GM21576 (cell line): Measurements from ENCODE around the gene SASH1.
"Not testable (repeated sequence)": the region's sequence is repeated elsewhere in the genome, so short reads cannot be mapped to it uniquely, and the experiment has no call there.

Experiments used
- ATAC-seq: cut with Tn5 transposase; IDR thresholded peaks from one replicate; pipeline ENCODE4 v1.9.1; 2021; ENCODE audit warnings: mild to moderate bottlenecking, moderate library complexity; ENCODE audit not compliant: unreplicated experiment

Gene SASH1

GRCh38 chr6:148364056-148364824 is 21.6 kb downstream of the SASH1 start:
- no peak for ATAC-seq

- no peak for ATAC-seq
Observed at GRCh38 chr6:148365041-148365440, 22.4 kb downstream of the SASH1 start.

GRCh38 chr6:148367411-148368024 is 24.9 kb downstream of the SASH1 start:
- ATAC-seq: no peak

- ATAC-seq: no peak
Observed at GRCh38 chr6:148370176-148370575, 27.5 kb downstream of the SASH1 start.

GRCh38 chr6:148374040-148374774 is 31.6 kb downstream of the SASH1 start:
- no peak for ATAC-seq

GRCh38 chr6:148375401-148375800 is 32.8 kb downstream of the SASH1 start:
- no peak for ATAC-seq

- no peak for ATAC-seq
Observed at GRCh38 chr6:148379481-148379880, 36.8 kb downstream of the SASH1 start.

- ATAC-seq: no peak
Observed at GRCh38 chr6:148379966-148380713, 37.5 kb downstream of the SASH1 start.

GRCh38 chr6:148382051-148382450 is 39.4 kb downstream of the SASH1 start:
- not testable (repeated sequence) for ATAC-seq

GRCh38 chr6:148382861-148383260 is 40.2 kb downstream of the SASH1 start:
- ATAC-seq: no peak

GRCh38 chr6:148383658-148384368 is 41.2 kb downstream of the SASH1 start:
- no peak for ATAC-seq

- ATAC-seq: no peak
Observed at GRCh38 chr6:148385379-148385778, 42.7 kb downstream of the SASH1 start.

GRCh38 chr6:148388521-148388920 is 45.9 kb downstream of the SASH1 start:
- no peak for ATAC-seq

GRCh38 chr6:148389086-148389485 is 46.4 kb downstream of the SASH1 start:
- ATAC-seq: no peak

- no peak for ATAC-seq
Observed at GRCh38 chr6:148389917-148390316, 47.3 kb downstream of the SASH1 start.

- ATAC-seq: not testable (repeated sequence)
Observed at GRCh38 chr6:148392127-148392526, 49.5 kb downstream of the SASH1 start.

- no peak for ATAC-seq
Observed at GRCh38 chr6:148392671-148393070, 50.0 kb downstream of the SASH1 start.

GRCh38 chr6:148395583-148396101 is 53.0 kb downstream of the SASH1 start:
- ATAC-seq: no peak

- no peak for ATAC-seq
Observed at GRCh38 chr6:148396411-148396810, 53.8 kb downstream of the SASH1 start.

- no peak for ATAC-seq
Observed at GRCh38 chr6:148396926-148397325, 54.3 kb downstream of the SASH1 start.
